HepG2 (cell line): Measurements from ENCODE around the gene PRADC1. TPM values are rescaled to one million over a fixed set of nuclear protein-coding genes. Genes with fewer than 3 reads are reported as not detected.

Experiments used
- MTA3 ChIP-seq: sonication (generic); formaldehyde crosslinking; IDR thresholded peaks from 2 replicates; pipeline ENCODE4 v1.4.0; 2020; ENCODE audit warnings: missing genetic modification reagents
- NR2F1 ChIP-seq, 2 experiments: fragments of 450-650 bp in 1 of 2; formaldehyde crosslinking in 1 of 2; IDR thresholded peaks; 2 replicates each; pipeline versions ENCODE4 v1.5.0 to v1.6.1; 2016 to 2020; ENCODE audit warnings: mild to moderate bottlenecking in 1 of 2, missing compliant biosample characterization in 1 of 2, missing genetic modification reagents in 1 of 2, moderate library complexity in 1 of 2
- RBAK ChIP-seq: sonication (generic); formaldehyde crosslinking; IDR thresholded peaks from 2 replicates; pipeline ENCODE4 v1.5.1; 2020; ENCODE audit warnings: mild to moderate bottlenecking, missing genetic modification reagents
- REXO4 ChIP-seq: sonication (generic); formaldehyde crosslinking; IDR thresholded peaks from 2 replicates; pipeline ENCODE4 v1.8.0; 2022; ENCODE audit warnings: missing genetic modification reagents, mild to moderate bottlenecking, borderline replicate concordance
- ZFP82 ChIP-seq: sonication (generic); formaldehyde crosslinking; IDR thresholded peaks from 2 replicates; pipeline ENCODE4 v1.5.1; 2020; ENCODE audit warnings: mild to moderate bottlenecking, missing genetic modification reagents, borderline replicate concordance
- ZNF326 ChIP-seq: sonication (generic); formaldehyde crosslinking; IDR thresholded peaks from 2 replicates; pipeline ENCODE4 v1.4.0; 2020; ENCODE audit warnings: missing genetic modification reagents, borderline replicate concordance
- ZNF652 ChIP-seq: IDR thresholded peaks from 2 replicates; pipeline ENCODE4 v1.6.1; 2016; ENCODE audit warnings: low read depth, borderline replicate concordance
- ZNF839 ChIP-seq: sonication (generic); formaldehyde crosslinking; IDR thresholded peaks from 2 replicates; pipeline ENCODE4 v1.4.0; 2020; ENCODE audit warnings: missing genetic modification reagents, mild to moderate bottlenecking, borderline replicate concordance
- polyA plus RNA-seq, 8 experiments: library from polyadenylated mRNA; depleted of rRNA in 3 of 8; stranded (reverse) in 7 of 8; unstranded in 1 of 8; fragments of >200 nt; fragmentation: Illumina TruSeq in 4 of 8; extraction: Trizol in 4 of 8; gene quantifications; 2 replicates each; pipeline versions ENCODE4 v1.2.1 to v1.2.3, GENCODE V29; 2011 to 2016; ENCODE audit warnings: low read depth in 4 of 8, missing spikeins in 1 of 8, mixed read lengths in 1 of 8; ENCODE audit not compliant: insufficient read depth in 1 of 8
- total RNA-seq, 5 experiments: library from RNA; depleted of rRNA; stranded (reverse); fragments of >200 nt; fragmentation: Illumina TruSeq; extraction: Trizol; gene quantifications; 2 replicates each; pipeline ENCODE4 v1.2.3, GENCODE V29; 2016; ENCODE audit warnings: low read depth in 1 of 5
- TF ChIP-seq, protein P1 (sequence below): sonication (generic); formaldehyde crosslinking; IDR thresholded peaks from 2 replicates; pipeline ENCODE4 v1.5.1; 2020; ENCODE audit warnings: mild to moderate bottlenecking, moderate library complexity, missing genetic modification reagents
- TF ChIP-seq, protein P2 (sequence below): sonication (generic); formaldehyde crosslinking; IDR thresholded peaks from 2 replicates; pipeline ENCODE4 v1.4.0; 2020; ENCODE audit warnings: missing genetic modification reagents
- TF ChIP-seq, protein P3 (sequence below): sonication (generic); formaldehyde crosslinking; IDR thresholded peaks from 2 replicates; pipeline ENCODE4 v1.5.0; 2020; ENCODE audit warnings: mild to moderate bottlenecking, missing genetic modification reagents, borderline replicate concordance
- TF ChIP-seq, protein P4 (sequence below): sonication (generic); formaldehyde crosslinking; IDR thresholded peaks from 2 replicates; pipeline ENCODE4 v1.5.1; 2020; ENCODE audit warnings: missing genetic modification reagents, mild to moderate bottlenecking, borderline replicate concordance
- TF ChIP-seq, protein P5 (sequence below): sonication (generic); formaldehyde crosslinking; IDR thresholded peaks from 2 replicates; pipeline ENCODE4 v1.4.0; 2020; ENCODE audit warnings: missing genetic modification reagents

The PRADC1 gene
- total and polyA plus RNA-seq, 2 of the 13 experiments (the other 11 are each of a cell fraction or from before 2014, with no cell fraction given) = 12.1 to 37.2 TPM

DNA sequence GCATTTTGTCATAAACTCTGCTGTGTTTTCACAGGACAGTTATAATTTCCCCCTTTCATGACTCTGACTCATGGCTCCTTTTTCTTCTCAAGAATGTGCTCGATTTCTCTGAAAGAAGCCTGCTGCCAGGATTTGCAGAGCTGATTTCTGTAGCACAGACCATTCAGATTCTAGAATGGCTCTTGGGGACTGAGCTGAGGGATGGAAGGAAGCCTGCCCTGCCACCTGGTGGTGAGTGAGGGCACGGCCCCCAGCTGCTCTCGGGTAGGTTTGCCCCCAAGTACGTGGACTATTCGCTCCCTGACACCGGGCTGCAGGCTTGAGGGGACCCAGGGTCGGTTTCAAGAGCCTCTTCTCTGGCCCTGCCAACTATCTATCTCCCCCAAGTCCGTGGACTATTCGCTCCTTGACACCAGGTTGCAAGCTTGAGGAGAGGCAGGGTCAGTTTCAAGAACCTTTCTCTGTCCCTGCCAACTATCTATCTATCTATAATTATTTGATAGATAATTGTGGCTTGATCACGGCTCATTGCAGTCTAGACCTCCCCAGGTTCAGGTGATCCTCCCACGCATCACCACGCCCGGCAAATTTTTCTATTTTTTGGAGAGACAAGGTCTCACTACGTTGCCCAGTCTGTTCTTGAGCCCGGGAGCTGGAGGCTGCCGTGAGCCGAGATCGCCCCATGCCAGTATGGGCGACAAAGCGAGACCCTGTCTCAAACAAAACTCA is 20.4 kb downstream of the PRADC1 start (continued):
- no peak for TF ChIP-seq ZNF839 (CRISPR knock-in tag)
- no peak for TF ChIP-seq MTA3 (CRISPR knock-in tag)
- TF ChIP-seq ZNF326 (CRISPR knock-in tag) = no peak
- no peak for TF ChIP-seq ZFP82 (CRISPR knock-in tag)
- TF ChIP-seq, protein P1, sequence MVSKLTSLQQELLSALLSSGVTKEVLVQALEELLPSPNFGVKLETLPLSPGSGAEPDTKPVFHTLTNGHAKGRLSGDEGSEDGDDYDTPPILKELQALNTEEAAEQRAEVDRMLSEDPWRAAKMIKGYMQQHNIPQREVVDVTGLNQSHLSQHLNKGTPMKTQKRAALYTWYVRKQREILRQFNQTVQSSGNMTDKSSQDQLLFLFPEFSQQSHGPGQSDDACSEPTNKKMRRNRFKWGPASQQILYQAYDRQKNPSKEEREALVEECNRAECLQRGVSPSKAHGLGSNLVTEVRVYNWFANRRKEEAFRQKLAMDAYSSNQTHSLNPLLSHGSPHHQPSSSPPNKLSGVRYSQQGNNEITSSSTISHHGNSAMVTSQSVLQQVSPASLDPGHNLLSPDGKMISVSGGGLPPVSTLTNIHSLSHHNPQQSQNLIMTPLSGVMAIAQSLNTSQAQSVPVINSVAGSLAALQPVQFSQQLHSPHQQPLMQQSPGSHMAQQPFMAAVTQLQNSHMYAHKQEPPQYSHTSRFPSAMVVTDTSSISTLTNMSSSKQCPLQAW (CRISPR knock-in tag) = peak; percentile 16; the same call in 1 of the 2 replicates
- TF ChIP-seq REXO4 (CRISPR knock-in tag) = no peak
- no peak for TF ChIP-seq NR2F1 (CRISPR knock-in tag; IDR thresholded peaks at IDR 0.05)
- TF ChIP-seq, protein P2, sequence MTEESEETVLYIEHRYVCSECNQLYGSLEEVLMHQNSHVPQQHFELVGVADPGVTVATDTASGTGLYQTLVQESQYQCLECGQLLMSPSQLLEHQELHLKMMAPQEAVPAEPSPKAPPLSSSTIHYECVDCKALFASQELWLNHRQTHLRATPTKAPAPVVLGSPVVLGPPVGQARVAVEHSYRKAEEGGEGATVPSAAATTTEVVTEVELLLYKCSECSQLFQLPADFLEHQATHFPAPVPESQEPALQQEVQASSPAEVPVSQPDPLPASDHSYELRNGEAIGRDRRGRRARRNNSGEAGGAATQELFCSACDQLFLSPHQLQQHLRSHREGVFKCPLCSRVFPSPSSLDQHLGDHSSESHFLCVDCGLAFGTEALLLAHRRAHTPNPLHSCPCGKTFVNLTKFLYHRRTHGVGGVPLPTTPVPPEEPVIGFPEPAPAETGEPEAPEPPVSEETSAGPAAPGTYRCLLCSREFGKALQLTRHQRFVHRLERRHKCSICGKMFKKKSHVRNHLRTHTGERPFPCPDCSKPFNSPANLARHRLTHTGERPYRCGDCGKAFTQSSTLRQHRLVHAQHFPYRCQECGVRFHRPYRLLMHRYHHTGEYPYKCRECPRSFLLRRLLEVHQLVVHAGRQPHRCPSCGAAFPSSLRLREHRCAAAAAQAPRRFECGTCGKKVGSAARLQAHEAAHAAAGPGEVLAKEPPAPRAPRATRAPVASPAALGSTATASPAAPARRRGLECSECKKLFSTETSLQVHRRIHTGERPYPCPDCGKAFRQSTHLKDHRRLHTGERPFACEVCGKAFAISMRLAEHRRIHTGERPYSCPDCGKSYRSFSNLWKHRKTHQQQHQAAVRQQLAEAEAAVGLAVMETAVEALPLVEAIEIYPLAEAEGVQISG (CRISPR knock-in tag) = peak; percentile 71
- no peak for TF ChIP-seq RBAK (CRISPR knock-in tag)
- TF ChIP-seq, protein P3, sequence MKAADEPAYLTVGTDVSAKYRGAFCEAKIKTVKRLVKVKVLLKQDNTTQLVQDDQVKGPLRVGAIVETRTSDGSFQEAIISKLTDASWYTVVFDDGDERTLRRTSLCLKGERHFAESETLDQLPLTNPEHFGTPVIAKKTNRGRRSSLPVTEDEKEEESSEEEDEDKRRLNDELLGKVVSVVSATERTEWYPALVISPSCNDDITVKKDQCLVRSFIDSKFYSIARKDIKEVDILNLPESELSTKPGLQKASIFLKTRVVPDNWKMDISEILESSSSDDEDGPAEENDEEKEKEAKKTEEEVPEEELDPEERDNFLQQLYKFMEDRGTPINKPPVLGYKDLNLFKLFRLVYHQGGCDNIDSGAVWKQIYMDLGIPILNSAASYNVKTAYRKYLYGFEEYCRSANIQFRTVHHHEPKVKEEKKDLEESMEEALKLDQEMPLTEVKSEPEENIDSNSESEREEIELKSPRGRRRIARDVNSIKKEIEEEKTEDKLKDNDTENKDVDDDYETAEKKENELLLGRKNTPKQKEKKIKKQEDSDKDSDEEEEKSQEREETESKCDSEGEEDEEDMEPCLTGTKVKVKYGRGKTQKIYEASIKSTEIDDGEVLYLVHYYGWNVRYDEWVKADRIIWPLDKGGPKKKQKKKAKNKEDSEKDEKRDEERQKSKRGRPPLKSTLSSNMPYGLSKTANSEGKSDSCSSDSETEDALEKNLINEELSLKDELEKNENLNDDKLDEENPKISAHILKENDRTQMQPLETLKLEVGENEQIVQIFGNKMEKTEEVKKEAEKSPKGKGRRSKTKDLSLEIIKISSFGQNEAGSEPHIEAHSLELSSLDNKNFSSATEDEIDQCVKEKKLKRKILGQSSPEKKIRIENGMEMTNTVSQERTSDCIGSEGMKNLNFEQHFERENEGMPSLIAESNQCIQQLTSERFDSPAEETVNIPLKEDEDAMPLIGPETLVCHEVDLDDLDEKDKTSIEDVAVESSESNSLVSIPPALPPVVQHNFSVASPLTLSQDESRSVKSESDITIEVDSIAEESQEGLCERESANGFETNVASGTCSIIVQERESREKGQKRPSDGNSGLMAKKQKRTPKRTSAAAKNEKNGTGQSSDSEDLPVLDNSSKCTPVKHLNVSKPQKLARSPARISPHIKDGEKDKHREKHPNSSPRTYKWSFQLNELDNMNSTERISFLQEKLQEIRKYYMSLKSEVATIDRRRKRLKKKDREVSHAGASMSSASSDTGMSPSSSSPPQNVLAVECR (CRISPR knock-in tag) = 0 out of 2 replicates have a peak, but pooled peaks have one; percentile 35
- TF ChIP-seq, protein P4, sequence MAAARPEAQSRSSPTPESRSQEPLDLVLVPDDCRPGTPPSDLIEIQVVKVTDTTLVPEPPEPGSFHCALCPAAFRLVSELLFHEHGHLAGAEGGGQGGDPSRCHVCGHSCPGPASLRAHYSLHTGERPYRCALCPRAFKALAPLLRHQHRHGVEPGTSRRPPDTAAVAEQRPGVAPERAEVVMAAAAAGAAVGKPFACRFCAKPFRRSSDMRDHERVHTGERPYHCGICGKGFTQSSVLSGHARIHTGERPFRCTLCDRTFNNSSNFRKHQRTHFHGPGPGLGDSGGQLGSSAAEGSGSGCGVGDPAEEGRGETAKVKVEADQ = peak; percentile 55; the same call in 1 of the 2 replicates
- no peak; the same call in 1 of the 2 replicates for TF ChIP-seq ZNF652
- TF ChIP-seq, protein P5, sequence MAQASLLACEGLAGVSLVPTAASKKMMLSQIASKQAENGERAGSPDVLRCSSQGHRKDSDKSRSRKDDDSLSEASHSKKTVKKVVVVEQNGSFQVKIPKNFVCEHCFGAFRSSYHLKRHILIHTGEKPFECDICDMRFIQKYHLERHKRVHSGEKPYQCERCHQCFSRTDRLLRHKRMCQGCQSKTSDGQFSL (CRISPR knock-in tag) = no peak
